NCI-H524 treated with DMSO at 0.1 percent for 48 hours (cell line): ENCODE results near the gene PLA2G15.

Experiments used
- DNase-seq: peaks from one replicate; lab custom pipeline; 2025; lab: John Stamatoyannopoulos, UW

Gene PLA2G15

DNA sequence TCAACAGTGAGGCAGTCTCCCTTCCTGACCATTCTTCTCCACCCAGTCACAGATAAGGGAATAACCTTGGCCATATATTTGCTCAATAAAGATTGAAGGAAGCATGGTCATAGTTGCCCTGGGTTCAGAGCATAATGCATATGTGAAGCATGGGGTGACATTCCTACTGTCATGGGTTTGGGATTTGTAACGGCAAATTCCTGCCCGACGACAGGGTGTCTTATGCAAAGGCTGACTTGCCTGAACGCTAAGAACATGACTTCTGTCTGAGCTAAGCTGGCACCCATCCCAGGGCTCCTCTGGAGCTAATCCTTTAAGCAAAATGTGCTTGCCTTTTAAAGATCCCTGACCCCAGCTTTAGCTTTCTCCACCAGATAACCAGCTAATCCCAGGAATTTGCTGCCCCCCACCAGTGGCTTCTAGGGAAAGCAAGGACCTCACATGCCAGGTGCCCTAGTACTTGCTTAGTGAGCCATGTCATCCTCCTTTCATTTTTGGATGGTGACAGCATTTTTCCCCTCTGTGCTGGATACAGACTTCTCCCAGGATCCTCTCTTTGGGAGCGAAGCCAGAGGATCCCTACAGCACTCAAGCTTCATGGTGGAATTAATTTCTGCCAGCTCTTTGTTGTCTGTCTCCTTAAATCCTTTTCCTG lies 53.9 kb downstream of the PLA2G15 start:
- DNase-seq: peak; percentile 35

DNA sequence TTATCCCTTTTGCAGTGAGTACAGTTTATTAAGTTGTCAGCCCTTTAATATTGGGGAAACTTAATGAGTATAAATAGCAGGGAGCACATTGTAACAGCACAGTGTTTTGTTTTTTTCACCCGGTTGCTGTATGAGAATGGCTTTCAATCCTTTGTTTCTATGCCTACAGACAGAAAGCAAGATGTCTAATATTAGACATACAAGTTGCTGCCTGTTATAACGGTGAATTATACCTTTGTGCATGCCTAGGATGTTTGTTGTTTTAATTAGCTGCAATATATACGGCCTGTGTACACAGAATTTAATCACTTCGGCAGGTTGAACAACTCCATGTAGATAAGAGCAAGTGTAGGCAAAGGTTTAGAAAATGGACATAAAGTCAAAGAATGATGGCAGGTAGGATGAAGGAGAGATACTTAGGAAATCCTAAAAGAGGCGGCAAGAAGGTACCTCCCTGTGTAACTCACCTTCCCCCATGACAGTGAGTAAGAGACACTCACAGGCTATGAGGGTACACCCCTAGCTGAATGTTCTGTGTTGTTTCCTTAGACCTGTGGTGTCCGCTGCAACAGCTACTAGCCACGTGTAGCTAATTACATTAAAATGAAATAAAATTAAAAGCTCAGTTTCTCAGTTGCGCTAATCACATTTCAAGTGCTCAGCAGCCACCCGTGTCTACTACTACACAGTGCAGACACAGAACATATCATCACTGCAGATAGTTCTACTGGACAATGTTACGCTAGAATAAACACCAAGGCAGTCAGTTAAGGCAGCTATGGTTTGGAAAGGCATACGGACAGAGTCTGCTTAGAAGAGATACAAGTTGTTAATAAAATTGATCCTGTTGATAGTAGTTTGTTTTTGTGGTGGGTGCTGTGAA lies 54.6 kb downstream of the PLA2G15 start:
- no peak for DNase-seq

DNA sequence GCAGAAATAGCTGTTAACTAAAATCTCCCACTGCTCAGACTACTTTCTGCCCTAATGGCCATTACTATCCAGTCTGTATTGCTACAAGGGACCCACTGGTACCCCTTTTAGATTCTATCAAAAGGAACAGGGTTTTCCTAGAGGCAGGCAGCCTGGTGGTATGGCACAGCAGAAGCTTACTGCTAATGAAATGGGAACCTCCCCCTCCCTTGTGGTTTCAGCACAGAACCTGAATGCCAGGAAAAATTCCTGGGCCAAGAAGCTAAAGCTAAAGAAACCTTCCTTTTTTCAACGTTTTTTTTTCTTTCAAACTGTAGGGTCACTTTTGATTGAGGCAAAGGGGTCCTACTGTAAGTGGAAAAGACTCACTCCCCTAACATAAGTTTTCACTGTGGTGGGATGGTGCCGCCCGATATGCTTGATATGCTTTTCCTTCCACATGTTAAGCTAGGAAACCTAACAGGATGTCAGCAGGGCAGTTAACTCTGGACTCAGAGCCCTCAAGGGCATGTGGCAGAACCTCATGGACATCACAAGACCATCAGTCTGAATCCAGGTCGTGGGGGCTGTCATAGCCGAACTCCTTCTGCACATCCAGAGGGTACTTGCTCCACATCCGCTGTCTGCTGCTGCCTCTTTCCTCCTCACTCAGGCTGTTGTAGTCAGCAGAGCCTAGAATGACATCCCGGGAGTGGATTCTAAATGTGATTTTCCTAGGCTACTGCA lies 55.7 kb downstream of the PLA2G15 start:
- DNase-seq: no peak

DNA sequence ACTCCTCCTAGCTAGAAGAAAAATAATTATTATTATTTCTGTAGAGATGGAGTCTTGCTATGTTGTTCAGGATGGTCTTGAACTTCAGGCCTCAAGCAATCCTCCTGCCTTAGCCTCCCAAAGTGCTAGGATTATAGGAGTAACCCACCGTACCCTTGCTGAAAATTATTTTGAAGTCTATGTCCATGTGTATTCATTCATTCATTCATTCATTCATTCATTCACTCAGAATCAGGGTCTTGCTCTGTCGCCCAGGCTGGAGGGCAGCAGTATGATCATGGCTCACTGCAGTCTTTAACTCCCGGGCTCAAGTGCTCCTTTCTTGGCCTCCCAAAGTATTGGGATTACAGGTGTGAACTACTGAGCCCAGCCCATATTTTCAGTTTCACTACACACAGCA lies 61.5 kb downstream of the PLA2G15 start:
- no peak for DNase-seq

DNA sequence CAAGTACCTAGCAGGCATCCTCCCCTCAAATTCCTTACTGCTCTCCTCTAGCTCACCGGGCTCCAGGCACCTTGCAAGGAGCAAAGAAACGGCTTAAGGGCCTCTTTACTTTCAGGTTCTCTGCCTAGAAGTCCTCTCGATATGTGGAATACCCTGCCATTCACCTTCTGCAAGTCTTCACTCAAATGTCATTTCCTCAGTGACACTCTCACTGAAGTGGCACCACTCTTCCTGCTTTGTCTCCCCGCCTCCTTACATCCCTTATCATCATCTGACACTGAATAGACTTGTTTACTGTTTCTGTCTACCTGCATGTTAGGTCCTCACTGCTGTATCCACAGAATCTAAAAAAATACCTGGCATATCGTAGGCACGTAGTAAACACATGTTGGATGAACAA lies 64.6 kb downstream of the PLA2G15 start:
- DNase-seq: no peak

DNA sequence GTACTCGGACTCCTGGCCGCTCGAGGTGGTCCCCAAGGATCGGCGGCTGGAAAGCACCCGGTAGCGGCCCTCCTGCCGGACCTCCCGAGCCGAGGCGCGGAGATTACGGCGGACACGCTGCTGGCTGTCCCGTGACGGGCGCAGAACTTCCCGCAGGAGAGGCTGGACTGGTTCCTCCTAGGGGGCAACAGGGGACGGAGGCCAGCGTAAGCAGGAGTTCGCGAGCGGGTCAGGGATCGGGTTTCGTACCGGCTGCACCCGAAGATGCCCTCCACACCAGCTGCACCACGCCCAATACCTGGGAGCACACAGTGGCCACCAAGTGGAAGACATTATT lies 65.2 kb downstream of the PLA2G15 start:
- no peak for DNase-seq
